NB4 (cell line): ENCODE measurements around the gene SYTL4.

Experiments
- CTCF ChIP-seq: IDR thresholded peaks from one replicate; pipeline ENCODE4 v1.5.1; 2012; ENCODE audit warnings: low read depth, low read length
- POLR2A ChIP-seq: IDR thresholded peaks from 2 replicates; pipeline ENCODE4 v1.6.1; 2011; ENCODE audit warnings: mild to moderate bottlenecking; ENCODE audit not compliant: insufficient read length; ENCODE audit errors: extremely low read depth

DNA sequence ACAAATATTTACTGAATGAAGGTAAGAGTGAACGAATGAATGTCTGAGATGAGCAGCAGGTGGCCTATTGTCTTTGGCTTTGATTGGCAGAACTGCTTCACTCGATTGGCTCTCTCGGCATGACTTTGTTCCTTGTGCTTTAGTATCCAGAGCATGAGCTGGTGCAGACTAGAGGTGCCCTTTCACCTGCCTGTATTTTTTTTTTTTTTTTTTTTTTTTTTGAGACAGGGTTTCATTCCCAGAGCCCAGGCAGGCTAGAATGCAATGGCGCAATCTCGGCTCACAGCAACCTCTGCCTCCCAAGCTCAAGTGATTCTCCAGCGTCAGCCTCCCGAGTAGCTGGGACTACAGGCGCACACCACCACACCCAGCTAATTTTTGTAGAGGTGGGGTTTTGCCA, 49.0 kb downstream of the SYTL4 start:
- TF ChIP-seq CTCF (no peak), POLR2A (no peak)
